PC-9 (cell line): ENCODE measurements around the gene RTP2. TPM values are rescaled to one million over a fixed set of nuclear protein-coding genes. Genes with fewer than 3 reads are reported as not detected.

Experiments used
- BruUV-seq: library from RNA; stranded (reverse); fragments of 400-500 nt; replicated peaks from 2 replicates; lab custom pipeline; 2021; lab: Mats Ljungman, UMichigan
- CTCF ChIA-PET: fragments of 300-600 bp; sonication (Branson Sonifier 250); formaldehyde crosslinking; loops from one replicate; lab custom pipeline; 2022; ENCODE audit warnings: antibody characterized with exemption; lab: Charles Lee
- POLR2A ChIA-PET: fragments of 300-600 bp; sonication (Branson Sonifier 250); formaldehyde crosslinking; loops from one replicate; lab custom pipeline; 2022; ENCODE audit warnings: antibody characterized with exemption; ENCODE audit not compliant: unreplicated experiment; lab: Charles Lee
- DNase-seq, 2 experiments: peaks; one replicate each; pipeline versions ENCODE4 v3.0.0 to v3.0.0-alpha.2; 2015 to 2022; ENCODE audit warnings: mixed read lengths in 1 of 2
- H2AFZ ChIP-seq: fragments of 200-600 bp; sonication (generic); 2 replicates; pipeline ENCODE4 v1.8.1; 2017; ENCODE audit warnings: antibody characterized with exemption
- H3F3A ChIP-seq: fragments of 200-600 bp; sonication (generic); 2 replicates; pipeline ENCODE4 v1.8.1; 2017; ENCODE audit warnings: antibody characterized with exemption, mild to moderate bottlenecking, low read depth; ENCODE audit not compliant: insufficient read depth
- H3K27ac ChIP-seq: fragments of 200-600 bp; sonication (generic); 2 replicates; pipeline ENCODE4 v1.6.1; 2016; ENCODE audit warnings: mixed run types
- H3K27me3 ChIP-seq: fragments of 200-600 bp; sonication (generic); 2 replicates; pipeline ENCODE4 v1.6.1; 2016; ENCODE audit warnings: low read depth, mixed run types; ENCODE audit not compliant: insufficient read depth
- H3K36me3 ChIP-seq: fragments of 200-600 bp; sonication (generic); 2 replicates; pipeline ENCODE4 v1.6.1; 2016; ENCODE audit warnings: low read depth, mixed run types
- H3K4me1 ChIP-seq: fragments of 200-600 bp; sonication (generic); replicated peaks from 2 replicates; pipeline ENCODE4 v1.6.1; 2016; ENCODE audit warnings: mixed run types; ENCODE audit not compliant: insufficient read depth
- H3K4me2 ChIP-seq: fragments of 200-600 bp; sonication (generic); 2 replicates; pipeline ENCODE4 v1.6.1; 2017; ENCODE audit warnings: mixed run types
- H3K4me3 ChIP-seq: fragments of 200-600 bp; sonication (generic); 2 replicates; pipeline ENCODE4 v1.6.1; 2016; ENCODE audit warnings: mixed run types
- H3K79me2 ChIP-seq: fragments of 200-600 bp; sonication (generic); 2 replicates; pipeline ENCODE4 v1.6.1; 2017; ENCODE audit warnings: low read depth, mixed run types
- H3K9me2 ChIP-seq: fragments of 200-600 bp; sonication (generic); 2 replicates; pipeline ENCODE4 v1.8.1; 2017; ENCODE audit warnings: mild to moderate bottlenecking; ENCODE audit not compliant: insufficient read depth
- H3K9me3 ChIP-seq: fragments of 200-600 bp; sonication (generic); 2 replicates; pipeline ENCODE4 v1.8.1; 2016; ENCODE audit warnings: low read depth; ENCODE audit not compliant: insufficient read depth
- H4K20me1 ChIP-seq: fragments of 200-600 bp; sonication (generic); 2 replicates; pipeline ENCODE4 v1.8.1; 2017; ENCODE audit not compliant: insufficient read depth
- EZH2 ChIP-seq: fragments of 200-600 bp; sonication (generic); IDR thresholded peaks from 2 replicates; pipeline ENCODE4 v1.8.0; 2017; ENCODE audit warnings: antibody characterized with exemption, low read depth
- intact Hi-C: fragments of 100-400 bp; cut with micrococcal nuclease; formaldehyde crosslinking; loops from one replicate; pipeline ENCODE4 v1.10.0; 2022; ENCODE audit not compliant: unreplicated experiment
- total RNA-seq: library from RNA; stranded (reverse); gene quantifications from 2 replicates; pipeline ENCODE4 v1.2.3, GENCODE V29; 2021
- TF ChIP-seq, protein P1 (sequence below): fragments of 200-600 bp; sonication (generic); conservative IDR thresholded peaks from 2 replicates; pipeline ENCODE4 v1.6.1; 2017; ENCODE audit warnings: mixed run types, antibody characterized with exemption, mild to moderate bottlenecking, moderate library complexity

Gene RTP2
- total RNA-seq, 1 experiment from 2014 or later: not detected

DNA sequence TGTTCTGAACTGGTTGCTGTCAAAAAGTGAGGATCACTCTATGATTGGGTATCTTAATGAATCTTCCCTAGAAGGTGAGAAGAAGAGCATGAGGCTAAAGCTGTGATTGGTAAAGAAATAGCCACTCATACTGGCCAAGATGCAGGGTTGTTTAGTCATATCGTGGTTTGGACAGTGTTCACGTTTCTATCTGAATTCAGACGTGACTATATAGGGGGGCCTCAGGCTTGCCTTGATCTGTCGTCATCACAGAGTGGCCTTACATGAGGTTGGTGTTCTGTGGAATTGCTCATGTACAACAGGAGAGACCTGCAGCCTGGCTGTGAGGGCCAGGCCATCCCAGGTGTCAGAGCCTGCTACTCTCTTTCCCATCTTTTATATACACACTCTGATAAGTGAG, 12.4 kb downstream of the RTP2 start:
- POLR2A ChIA-PET: no interaction called here
- no peak overlapping the region for H2AFZ ChIP-seq
- no peak for DNase-seq
- H3K79me2 ChIP-seq: no peaks in the 10 kb centered on the region
- H3K9me3 ChIP-seq: peaks cover 16% of the 10 kb centered on the region; the same call in 1 of the 2 replicates
- no peak overlapping the region for H3K4me3 ChIP-seq
- no peaks in the 10 kb centered on the region for H3F3A ChIP-seq
- no peaks in the 10 kb centered on the region for H4K20me1 ChIP-seq
- H3K27ac ChIP-seq: no peak overlapping the region
- TF ChIP-seq EZH2: no peak
- TF ChIP-seq, protein P1, sequence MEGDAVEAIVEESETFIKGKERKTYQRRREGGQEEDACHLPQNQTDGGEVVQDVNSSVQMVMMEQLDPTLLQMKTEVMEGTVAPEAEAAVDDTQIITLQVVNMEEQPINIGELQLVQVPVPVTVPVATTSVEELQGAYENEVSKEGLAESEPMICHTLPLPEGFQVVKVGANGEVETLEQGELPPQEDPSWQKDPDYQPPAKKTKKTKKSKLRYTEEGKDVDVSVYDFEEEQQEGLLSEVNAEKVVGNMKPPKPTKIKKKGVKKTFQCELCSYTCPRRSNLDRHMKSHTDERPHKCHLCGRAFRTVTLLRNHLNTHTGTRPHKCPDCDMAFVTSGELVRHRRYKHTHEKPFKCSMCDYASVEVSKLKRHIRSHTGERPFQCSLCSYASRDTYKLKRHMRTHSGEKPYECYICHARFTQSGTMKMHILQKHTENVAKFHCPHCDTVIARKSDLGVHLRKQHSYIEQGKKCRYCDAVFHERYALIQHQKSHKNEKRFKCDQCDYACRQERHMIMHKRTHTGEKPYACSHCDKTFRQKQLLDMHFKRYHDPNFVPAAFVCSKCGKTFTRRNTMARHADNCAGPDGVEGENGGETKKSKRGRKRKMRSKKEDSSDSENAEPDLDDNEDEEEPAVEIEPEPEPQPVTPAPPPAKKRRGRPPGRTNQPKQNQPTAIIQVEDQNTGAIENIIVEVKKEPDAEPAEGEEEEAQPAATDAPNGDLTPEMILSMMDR: no peak
- no peak overlapping the region for H3K4me2 ChIP-seq
- intact Hi-C loops: no loop called here
- CTCF ChIA-PET: no interaction called here
- no peaks in the 10 kb centered on the region for H3K9me2 ChIP-seq
- H3K27me3 ChIP-seq: peaks cover 55% of the 10 kb centered on the region
- no TSS peak for BruUV-seq
- no peaks in the 10 kb centered on the region for H3K36me3 ChIP-seq
- H3K4me1 ChIP-seq: no peaks in the 10 kb centered on the region

DNA sequence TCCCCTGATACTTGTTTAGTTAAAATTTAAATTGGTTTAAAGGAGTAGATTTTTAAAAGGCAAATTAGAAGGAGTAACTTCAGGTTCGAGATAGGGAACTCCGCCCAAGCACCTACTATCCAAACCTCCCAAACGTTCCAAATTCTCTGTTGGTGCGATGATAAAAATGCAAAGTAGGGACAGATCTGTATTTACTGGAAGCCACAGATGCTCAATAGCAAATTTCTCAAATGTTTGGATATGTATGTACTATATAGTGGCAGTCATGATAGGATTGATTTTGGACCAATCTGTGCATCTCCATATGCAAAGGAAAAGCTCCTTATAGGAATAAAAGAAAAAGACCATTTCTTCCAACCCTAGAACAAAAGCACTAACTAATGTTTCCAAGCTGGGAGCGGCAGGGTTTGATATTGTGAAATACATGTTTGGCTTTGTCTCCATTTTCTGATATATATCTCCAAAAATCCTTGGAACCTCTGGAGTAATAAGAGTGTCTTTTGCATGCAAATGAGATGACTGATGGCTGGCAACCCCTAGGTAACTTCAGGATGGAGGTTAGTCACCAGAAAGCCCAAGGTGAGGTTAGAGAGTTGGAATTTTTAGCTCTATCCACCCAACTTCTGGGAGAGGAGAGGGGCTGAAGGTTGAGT, 15.6 kb downstream of the RTP2 start:
- no peak for DNase-seq
- Histone ChIP-seq H3K79me2 (no peaks in the 10 kb centered on the region), H3K36me3 (no peaks in the 10 kb centered on the region), H3K27me3 (peaks cover 44% of the 10 kb centered on the region; the same call in 1 of the 2 replicates), H3K4me2 (no peak overlapping the region), H3K27ac (no peak overlapping the region), H2AFZ (no peak overlapping the region), H3F3A (no peaks in the 10 kb centered on the region), H3K9me3 (peaks cover 18% of the 10 kb centered on the region; the same call in 1 of the 2 replicates), H4K20me1 (no peaks in the 10 kb centered on the region), H3K4me1 (no peaks in the 10 kb centered on the region), H3K9me2 (no peaks in the 10 kb centered on the region), H3K4me3 (no peak overlapping the region)
- BruUV-seq: no TSS peak
- intact Hi-C loops: no loop called here
- no peak for TF ChIP-seq EZH2
- TF ChIP-seq, protein P1: no peak
- POLR2A ChIA-PET: interaction anchor here (0.7 kb wide), 1 partner anchor 1300 kb away, joined by 4 read pairs; no protein-coding TSS in a partner anchor
- CTCF ChIA-PET: no interaction called here

DNA sequence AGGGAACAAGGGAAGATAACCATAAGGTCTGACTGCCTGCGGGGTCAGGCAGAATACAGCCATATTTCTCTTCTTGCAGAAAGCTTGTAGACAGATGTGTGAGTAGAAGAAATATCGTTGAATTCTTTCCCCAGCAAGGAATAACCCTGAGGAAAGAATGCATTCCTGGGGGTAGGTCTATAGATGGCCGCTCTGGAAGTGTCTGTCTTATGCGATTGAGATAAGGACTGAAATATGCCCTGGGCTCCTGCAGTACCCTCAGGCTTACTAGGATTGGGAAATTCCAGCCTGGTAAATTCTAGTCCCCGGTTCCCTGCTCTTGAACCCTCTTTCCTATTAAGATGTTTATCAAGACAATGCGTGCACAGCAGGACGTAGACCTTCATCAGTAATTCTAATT, 16.4 kb downstream of the RTP2 start:
- no peaks in the 10 kb centered on the region for H3K9me2 ChIP-seq
- H3K27ac ChIP-seq: no peak overlapping the region
- peaks cover 18% of the 10 kb centered on the region; the same call in 1 of the 2 replicates for H3K9me3 ChIP-seq
- H3K4me3 ChIP-seq: no peak overlapping the region
- TF ChIP-seq, protein P1: no peak
- no peak for TF ChIP-seq EZH2
- peaks cover 43% of the 10 kb centered on the region for H3K27me3 ChIP-seq
- no peak overlapping the region for H3K4me2 ChIP-seq
- no peak for DNase-seq
- POLR2A ChIA-PET: no interaction called here
- H3F3A ChIP-seq: no peaks in the 10 kb centered on the region
- CTCF ChIA-PET: no interaction called here
- no peaks in the 10 kb centered on the region for H3K4me1 ChIP-seq
- H2AFZ ChIP-seq: no peak overlapping the region
- BruUV-seq: no TSS peak
- H4K20me1 ChIP-seq: no peaks in the 10 kb centered on the region
- H3K36me3 ChIP-seq: no peaks in the 10 kb centered on the region
- intact Hi-C loops: no loop called here
- no peaks in the 10 kb centered on the region for H3K79me2 ChIP-seq
